Measurements from ENCODE around the gene GUCY2C. TPM values are rescaled to one million over a fixed set of nuclear protein-coding genes. Genes with fewer than 3 reads are reported as not detected.

Gene GUCY2C
- total RNA-seq, 1 experiment from 2014 or later = 1.9 TPM

- DNase-seq = no peak
- TF ChIP-seq CTCF (conservative IDR thresholded peaks at IDR 0.05) = no peak
- Mint-ChIP-seq H3K9me3 (no peaks in the 10 kb centered on the region), H3K4me1 (no peaks in the 10 kb centered on the region), H3K27me3 (ENCODE audit: low read depth) (no peaks in the 10 kb centered on the region), H3K4me3 (no peak overlapping the region), H3K27ac (peak overlapping the region in 1 of 3 experiments; percentile 6; a peak in 1 of 7 replicates), H3K36me3 (ENCODE audit: insufficient read depth in 1 of 3, low read depth in 3 of 3) (no peaks in the 10 kb centered on the region)
- Histone ChIP-seq H3K18ac (ENCODE audit: insufficient read length, low read depth, low read length) (no peak overlapping the region), H2AK5ac (ENCODE audit: insufficient read length, low read length) (no peak overlapping the region), H3K4ac (ENCODE audit: low read depth, low read length) (no peak overlapping the region), H3K27ac (ENCODE audit: insufficient read length, low read depth, low read length) (no peak overlapping the region), H4K91ac (ENCODE audit: insufficient read length, low read depth, low read length) (no peak overlapping the region), H2BK20ac (ENCODE audit: low read depth, low read length, poor library complexity, severe bottlenecking) (no peak overlapping the region), H2AFZ (ENCODE audit: low read length) (no peak overlapping the region), H4K8ac (replicated peaks; ENCODE audit: insufficient read length, low read depth, low read length) (no peak overlapping the region), H3T11ph (ENCODE audit: low read length) (no peak overlapping the region), H3K4me1 (ENCODE audit: insufficient read depth, low read length) (no peaks in the 10 kb centered on the region), H3K9ac (ENCODE audit: extremely low read depth, insufficient read length, low read length) (no peak overlapping the region), H3K9me3 (ENCODE audit: control insufficient read depth, low read depth, low read length) (no peaks in the 10 kb centered on the region), H3K14ac (ENCODE audit: insufficient read depth, low read length) (no peak overlapping the region), H3K4me2 (ENCODE audit: insufficient read depth, insufficient read length, low read length) (no peak overlapping the region), H3K79me2 (ENCODE audit: insufficient read depth, low read length) (no peaks in the 10 kb centered on the region), H2BK12ac (ENCODE audit: insufficient read length, low read depth, low read length) (no peak overlapping the region), H3K23ac (ENCODE audit: insufficient read length, low read depth, low read length) (no peak overlapping the region), H4K5ac (ENCODE audit: insufficient read length, low read depth, low read length) (no peak overlapping the region), H2BK120ac (ENCODE audit: low read depth, low read length, poor library complexity, severe bottlenecking) (no peak overlapping the region), H2BK5ac (ENCODE audit: insufficient read length, low read length) (no peak overlapping the region), H3K79me1 (ENCODE audit: insufficient read depth, low read depth, low read length, poor library complexity, severe bottlenecking) (no peaks in the 10 kb centered on the region), H3K56ac (ENCODE audit: insufficient read length, low read depth, low read length) (no peak overlapping the region), H2BK15ac (ENCODE audit: low read depth, low read length) (no peak overlapping the region), H4K20me1 (ENCODE audit: control insufficient read depth, insufficient read depth, insufficient read length) (no peaks in the 10 kb centered on the region), H3K27me3 (ENCODE audit: insufficient read depth, low read length) (no peaks in the 10 kb centered on the region), H3K23me2 (ENCODE audit: insufficient read length, low read depth, low read length, poor library complexity, severe bottlenecking) (no peaks in the 10 kb centered on the region)
- no CpG with 5 or more reads among the region's 8 CpGs for WGBS (ENCODE audit: extremely low coverage, insufficient read length, low lambda C conversion rate)
Observed at GRCh38 chr12:14578646-14579045, 117.8 kb downstream of the GUCY2C start.

All from H9 (cell line).